Measurements from ENCODE around the gene CCL28. TPM values are rescaled to one million over a fixed set of nuclear protein-coding genes. Genes with fewer than 3 reads are reported as not detected.

CCL28 gene
- total and polyA plus RNA-seq, 8 donors = 0.45 to 23.3 (median 8.9) TPM; not detected in 1

DNA sequence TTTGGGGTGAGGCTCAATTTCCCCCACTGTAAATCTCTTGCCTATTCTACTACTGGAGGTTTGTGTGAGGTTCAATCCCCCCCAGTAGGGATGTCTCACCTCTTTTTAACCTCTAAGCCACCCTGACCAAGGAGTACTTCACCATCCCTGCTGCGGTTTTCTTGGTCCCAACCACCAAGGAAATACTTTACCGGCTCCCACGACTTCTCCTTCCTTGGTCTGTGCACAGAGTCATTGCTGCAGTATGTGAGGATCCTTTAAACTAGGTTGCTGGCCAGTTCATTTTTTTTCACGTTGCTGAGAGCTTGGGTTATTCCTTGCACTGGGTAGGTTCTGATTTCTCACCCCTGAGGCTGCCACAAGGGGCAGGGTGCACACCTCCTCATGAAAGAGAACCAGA lies 76.5 kb downstream of the CCL28 start:
- Histone ChIP-seq H3K4me3 (no peak overlapping the region), H3K27ac (no peak overlapping the region), H3K27me3 (no peaks in the 10 kb centered on the region), H3K36me3 (no peaks in the 10 kb centered on the region), H3K4me1 (no peaks in the 10 kb centered on the region), H3K9me3 (peaks cover 0 to 40% (median 30%) of the 10 kb centered on the region in 4 donors)
- intact Hi-C loops (cut with DNase I; ENCODE audit: low total_unique reads) = no loop called here
- TF ChIP-seq POLR2A (IDR thresholded peaks at IDR 0.05) (no peak), POLR2AphosphoS5 (IDR thresholded peaks at IDR 0.05) (no peak), CTCF (IDR thresholded peaks at IDR 0.05) (no peak), EP300 (IDR thresholded peaks at IDR 0.05) (no peak)
- 61 to 92% (median 79%) methylated on average over 4 of the region's 4 CpGs for WGBS, 5 donors
- no peak for DNase-seq

- H3K27ac ChIP-seq = no peak overlapping the region
- H3K27me3 ChIP-seq = no peaks in the 10 kb centered on the region
- DNase-seq = no peak
- no peaks in the 10 kb centered on the region for H3K36me3 ChIP-seq
- H3K4me1 ChIP-seq = no peaks in the 10 kb centered on the region
- H3K9me3 ChIP-seq = peaks cover 0 to 40% (median 28%) of the 10 kb centered on the region in 4 donors
- intact Hi-C loops (cut with DNase I; ENCODE audit: low total_unique reads) = no loop called here
- no peak overlapping the region for H3K4me3 ChIP-seq
- TF ChIP-seq EP300 (IDR thresholded peaks at IDR 0.05) = no peak
- no peak for TF ChIP-seq CTCF (IDR thresholded peaks at IDR 0.05)
- TF ChIP-seq POLR2AphosphoS5 (IDR thresholded peaks at IDR 0.05) = no peak
- TF ChIP-seq POLR2A (IDR thresholded peaks at IDR 0.05) = no peak
- 88 to 100% (median 95%) methylated on average over 1 of the region's 1 CpG for WGBS, 5 donors
Measured at GRCh38 chr5:43332401-43332800, 79.8 kb downstream of the CCL28 start.

Other genes starting within 250 kb of the CCL28 start
- gene NIM1K, start 220.2 kb downstream of the CCL28 start, total RNA-seq = 1 to 10 TPM in 2 of 5 donors, under 1 TPM in 1, not detected in 2; 0.43 to 3.5 (median 1.3) TPM
- gene NIM1K, start 220.2 kb downstream of the CCL28 start, polyA plus RNA-seq = under 1 TPM; 0.45 to 0.92 (median 0.56) TPM
- gene HMGCS1, start 99.0 kb downstream of the CCL28 start, total RNA-seq = 10 to 100 TPM in 4 of 5 donors, 1 to 10 TPM in 1; 2.9 to 97.9 (median 46.0) TPM
- gene HMGCS1, start 99.0 kb downstream of the CCL28 start, polyA plus RNA-seq = 10 to 100 TPM; 38.2 to 87.5 (median 46.6) TPM
- gene TMEM267, start 71.5 kb upstream of the CCL28 start, total RNA-seq = 10 to 100 TPM in 3 of 5 donors, 1 to 10 TPM in 2; 1.7 to 51.3 (median 11.1) TPM
- gene TMEM267, start 71.5 kb upstream of the CCL28 start, polyA plus RNA-seq = 1 to 10 TPM; 4.4 to 8.8 (median 5.3) TPM
- 1 to 10 TPM in 4 of 5 donors, not detected in 1; 1.2 to 7.2 (median 2.9) TPM for gene C5orf34, start 102.8 kb upstream of the CCL28 start, total RNA-seq
- 1 to 10 TPM in 1 of 3 donors, under 1 TPM in 1, not detected in 1; 1.00 to 1.5 TPM for gene C5orf34, start 102.8 kb upstream of the CCL28 start, polyA plus RNA-seq
- gene PAIP1, start 144.7 kb upstream of the CCL28 start, total RNA-seq = 10 to 100 TPM in 4 of 5 donors, 1 to 10 TPM in 1; 3.8 to 93.6 (median 42.5) TPM
- gene PAIP1, start 144.7 kb upstream of the CCL28 start, polyA plus RNA-seq = 10 to 100 TPM; 43.3 to 68.6 (median 58.3) TPM
- 100 to 1,000 TPM in 1 of 5 donors, 10 to 100 TPM in 3, 1 to 10 TPM in 1; 8.7 to 127 (median 39.8) TPM for gene NNT, start 190.8 kb upstream of the CCL28 start, total RNA-seq
- 10 to 100 TPM; 12.5 to 21.2 (median 13.8) TPM for gene NNT, start 190.8 kb upstream of the CCL28 start, polyA plus RNA-seq